ENCODE data around the gene PCNX1.

DNA sequence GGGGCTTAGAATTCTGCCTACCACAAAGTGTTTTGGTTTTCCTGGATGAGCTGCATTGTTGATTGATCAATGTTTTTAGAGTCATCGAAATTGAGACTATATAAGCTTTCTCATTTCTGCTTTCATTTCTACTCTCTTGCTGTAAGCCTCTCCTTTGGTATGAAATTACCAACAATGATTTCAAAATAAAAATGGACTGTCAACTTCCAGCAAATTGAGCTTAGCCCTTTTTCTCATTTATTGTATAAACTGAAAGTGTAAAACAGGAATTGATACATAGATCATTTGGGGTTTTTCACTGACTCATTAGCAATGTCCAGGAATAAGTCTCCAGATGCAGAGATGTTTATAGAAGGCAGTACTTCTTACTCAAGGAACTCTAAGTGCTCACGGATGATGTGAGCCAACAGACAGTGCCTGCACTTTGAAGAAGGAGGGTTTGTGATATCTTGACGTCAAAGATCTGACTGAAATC lies 20.0 kb upstream of the PCNX1 start:
- TF ChIP-seq POLR2AphosphoS5 (IDR thresholded peaks at IDR 0.05; ENCODE audit: control insufficient read depth, insufficient read depth, low read depth, low read length) (no peak), CBX3 (IDR thresholded peaks at IDR 0.05; ENCODE audit: borderline replicate concordance in 1 of 2, low read length in 2 of 2) (no peak), CTCF (IDR thresholded peaks at IDR 0.05 in 2 of 3, conservative IDR thresholded peaks at IDR 0.05 in 1 of 3; ENCODE audit: insufficient read depth in 2 of 3, low read depth in 1 of 3, low read length in 3 of 3) (no peak)
